GM12892 (cell line): ENCODE data around the gene IGFBP2.

Source experiments
- DNase-seq: peaks from one replicate; pipeline ENCODE4 v3.0.0; 2011; ENCODE audit not compliant: insufficient read length
- FAIRE-seq: peaks from 2 replicates; lab custom pipeline; 2011; peaks lifted over from hg19 to GRCh38; lab: Jason Lieb, UNC
- POLR2A ChIP-seq: IDR thresholded peaks from 2 replicates; pipeline ENCODE4 v1.6.1; 2011; ENCODE audit warnings: low read depth, low read length, control low read depth
- POLR2AphosphoS5 ChIP-seq: IDR thresholded peaks from 2 replicates; pipeline ENCODE4 v1.6.1; 2011; ENCODE audit warnings: low read depth, low read length, control low read depth
- TAF1 ChIP-seq: IDR thresholded peaks from 2 replicates; pipeline ENCODE4 v1.6.1; 2011; ENCODE audit warnings: low read depth, mild to moderate bottlenecking, control low read depth, low read length, borderline replicate concordance

Gene IGFBP2

GRCh38 chr2:216634370-216635148 is 1.3 kb downstream of the IGFBP2 start:
- TF ChIP-seq POLR2AphosphoS5 (no peak), POLR2A (no peak), TAF1 (no peak)
- FAIRE-seq (no peak), DNase-seq (no peak)

GRCh38 chr2:216635171-216635570 is 2.0 kb downstream of the IGFBP2 start:
- TF ChIP-seq POLR2A (no peak), TAF1 (no peak), POLR2AphosphoS5 (no peak)
- no peak for DNase-seq
- no peak for FAIRE-seq

GRCh38 chr2:216635701-216636550 is 2.7 kb downstream of the IGFBP2 start:
- TF ChIP-seq POLR2AphosphoS5 (no peak), POLR2A (no peak), TAF1 (no peak)
- no peak for FAIRE-seq

GRCh38 chr2:216636551-216637450 is 3.6 kb downstream of the IGFBP2 start:
- FAIRE-seq (no peak), DNase-seq (no peak)
- no peak for TF ChIP-seq TAF1
- no peak for TF ChIP-seq POLR2A
- no peak for TF ChIP-seq POLR2AphosphoS5

More at GRCh38 chr2:216635701-216636550, 2.7 kb downstream of the IGFBP2 start:
- DNase-seq, result no peak

DNA sequence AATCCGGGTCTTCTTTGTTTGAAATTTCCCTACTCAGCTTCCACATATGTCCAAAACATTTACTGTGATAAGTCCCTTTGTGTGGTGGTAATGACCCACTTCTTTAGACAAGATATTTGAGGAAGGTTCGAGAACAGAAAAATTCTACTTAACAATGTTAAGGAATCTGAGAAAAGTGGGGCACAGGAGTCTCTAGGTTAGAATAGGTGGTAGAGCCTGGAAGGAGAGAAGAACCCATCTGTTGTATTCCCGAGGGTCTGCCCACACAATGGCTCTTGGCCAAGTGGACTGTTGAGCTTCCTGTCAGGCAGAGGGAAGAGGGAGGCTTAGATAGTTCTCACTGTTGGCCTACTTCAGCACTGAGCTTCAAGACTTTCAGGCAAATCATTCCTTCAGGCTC is 4.3 kb downstream of the IGFBP2 start:
- DNase-seq (no peak), FAIRE-seq (no peak)
- TF ChIP-seq TAF1 (no peak), POLR2AphosphoS5 (no peak), POLR2A (no peak)

DNA sequence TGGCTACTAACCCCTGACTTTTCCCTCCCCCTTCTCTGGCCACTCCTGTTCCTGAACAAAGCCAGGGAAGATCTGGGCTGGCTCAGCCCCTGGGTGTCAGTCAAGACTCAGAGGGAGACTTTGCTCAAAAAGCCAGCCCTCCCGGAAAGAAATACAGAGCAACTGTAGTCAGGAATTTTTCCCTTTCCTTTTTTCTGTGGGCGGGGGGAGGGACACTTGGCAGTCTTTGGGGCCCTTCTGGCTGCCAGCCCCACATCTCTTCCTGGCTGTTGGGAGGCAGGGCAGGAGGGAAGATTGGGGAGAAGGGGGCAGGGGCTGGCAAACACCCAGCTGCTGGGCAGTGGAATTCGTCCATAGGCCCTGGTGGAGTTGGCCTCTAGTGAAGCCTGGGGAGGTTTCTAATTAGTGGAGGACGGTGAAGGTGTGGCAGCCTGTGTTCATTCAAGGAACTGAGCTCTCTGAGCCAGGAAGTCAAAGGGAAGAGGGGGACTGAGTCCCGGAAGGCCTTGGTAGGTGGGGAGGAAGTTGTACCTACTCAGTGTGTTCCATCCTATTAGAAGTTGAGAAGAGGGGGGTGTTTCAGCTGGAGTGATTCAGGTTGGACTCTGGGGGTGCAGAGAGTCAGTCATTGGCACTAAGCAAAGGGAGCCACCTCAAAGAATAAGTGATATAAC is 10.9 kb downstream of the IGFBP2 start:
- no peak for DNase-seq
- TF ChIP-seq POLR2AphosphoS5 (no peak), POLR2A (no peak), TAF1 (no peak)
- no peak for FAIRE-seq

DNA sequence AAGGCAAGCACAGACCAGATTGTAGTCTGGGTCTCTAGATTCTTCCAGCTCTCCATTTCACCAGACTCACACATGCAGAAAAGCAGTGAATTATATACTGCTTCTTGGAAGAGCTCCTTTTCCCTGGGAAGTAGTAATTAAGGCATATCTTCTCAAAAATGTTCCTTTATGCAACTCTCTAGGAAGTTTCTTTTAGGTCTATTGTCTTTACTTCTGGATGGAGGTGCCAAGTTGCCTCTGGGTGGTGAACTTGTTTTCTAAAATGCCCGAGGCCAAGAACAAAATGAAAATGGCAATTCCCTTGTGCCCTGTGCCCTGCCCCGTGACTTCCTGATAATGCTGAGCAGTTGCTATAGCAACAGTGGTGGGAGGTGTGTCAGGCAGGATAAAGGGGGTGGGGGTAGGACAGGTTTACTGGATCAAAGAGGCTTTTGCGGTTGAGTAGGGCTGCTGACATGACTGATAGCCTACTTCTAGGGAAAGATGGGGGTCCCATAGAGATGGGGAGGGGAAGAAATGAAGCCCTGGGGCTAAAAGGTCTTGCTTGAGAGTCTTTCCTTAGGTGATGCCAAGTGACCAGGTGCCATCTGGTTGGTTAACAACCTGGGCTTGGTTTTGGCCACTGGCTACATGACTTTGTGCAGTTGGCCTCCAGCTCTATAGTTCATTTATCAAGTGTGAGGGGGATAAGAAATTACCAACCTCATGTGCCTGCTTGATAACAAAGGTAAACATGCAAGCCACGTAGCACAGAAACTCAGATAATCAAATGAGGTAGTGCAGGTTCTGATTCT is 11.8 kb downstream of the IGFBP2 start:
- DNase-seq (no peak), FAIRE-seq (no peak)
- TF ChIP-seq POLR2AphosphoS5, result no peak
- TF ChIP-seq POLR2A, result no peak
- no peak for TF ChIP-seq TAF1

GRCh38 chr2:216645636-216645950 is 12.4 kb downstream of the IGFBP2 start:
- FAIRE-seq, result no peak
- TF ChIP-seq POLR2AphosphoS5 (no peak), POLR2A (no peak), TAF1 (no peak)
- no peak for DNase-seq

GRCh38 chr2:216646116-216646515 is 12.9 kb downstream of the IGFBP2 start:
- DNase-seq (no peak), FAIRE-seq (no peak)
- TF ChIP-seq POLR2A, result no peak
- no peak for TF ChIP-seq POLR2AphosphoS5
- no peak for TF ChIP-seq TAF1

- no peak for TF ChIP-seq POLR2AphosphoS5
- no peak for TF ChIP-seq TAF1
- no peak for TF ChIP-seq POLR2A
- FAIRE-seq (no peak), DNase-seq (no peak)
Measured at GRCh38 chr2:216648105-216648504, 14.9 kb downstream of the IGFBP2 start.

- DNase-seq (no peak), FAIRE-seq (no peak)
- no peak for TF ChIP-seq POLR2A
- TF ChIP-seq POLR2AphosphoS5, result no peak
- TF ChIP-seq TAF1, result no peak
Measured at GRCh38 chr2:216649574-216649973, 16.4 kb downstream of the IGFBP2 start.
